ENCODE results near the gene KRT36. TPM values are rescaled to one million over a fixed set of nuclear protein-coding genes. Genes with fewer than 3 reads are reported as not detected.
A peak's percentile ranks its signal among the peaks of the same experiment; 100 is the strongest.

The KRT36 gene
- total RNA-seq, 1 donor from 2014 or later, result not detected

DNA sequence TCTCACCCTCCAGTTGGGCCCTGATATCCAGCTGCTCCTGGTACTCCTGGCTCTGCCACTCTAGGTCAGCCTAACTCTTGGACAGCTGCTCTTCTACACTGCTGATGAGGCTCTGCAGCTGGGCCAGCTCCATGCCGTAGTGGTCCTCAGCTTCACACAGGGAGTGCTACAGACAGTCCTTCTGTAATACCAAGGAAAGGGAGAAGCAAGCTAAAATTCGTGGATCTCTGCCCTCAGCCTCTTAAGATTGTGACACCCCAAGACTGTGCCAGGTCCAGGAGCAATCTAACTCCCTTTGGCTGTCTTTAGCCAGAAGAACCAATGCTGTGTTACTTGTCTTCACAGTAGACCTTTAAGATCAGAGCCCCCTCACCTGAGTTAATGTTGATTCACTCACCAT is 41.2 kb downstream of the KRT36 start:
- H4K20me1 ChIP-seq (ENCODE audit: low read depth), result no peaks in the 10 kb centered on the region
- no peak overlapping the region for H2AFZ ChIP-seq (replicated peaks)
- DNase-seq (ENCODE audit: low spot score), result no peak
- Mint-ChIP-seq H3K4me1 (no peaks in the 10 kb centered on the region), H3K36me3 (no peaks in the 10 kb centered on the region), H3K4me3 (no peak overlapping the region), H3K27ac (peak overlapping the region; percentile 78), H3K9me3 (peaks cover 9% of the 10 kb centered on the region), H3K27me3 (ENCODE audit: insufficient read depth, low read depth) (peaks cover 9% of the 10 kb centered on the region)
- no peak overlapping the region for H3K27ac ChIP-seq
- H3K79me2 ChIP-seq (ENCODE audit: low read depth), result no peaks in the 10 kb centered on the region
- H3K9ac ChIP-seq, result no peak overlapping the region
- H3F3A ChIP-seq (ENCODE audit: low read depth), result no peaks in the 10 kb centered on the region
- no peaks in the 10 kb centered on the region for H3K4me1 ChIP-seq
- no peaks in the 10 kb centered on the region for H3K27me3 ChIP-seq
- no peak overlapping the region for H3K4me3 ChIP-seq
- H3K36me3 ChIP-seq, result no peaks in the 10 kb centered on the region
- no peak overlapping the region for H3K4me2 ChIP-seq
- TF ChIP-seq EZH2phosphoT487 (IDR thresholded peaks at IDR 0.05), result no peak
- no peak for TF ChIP-seq EZH2 (IDR thresholded peaks at IDR 0.05)
- TF ChIP-seq, protein P1, sequence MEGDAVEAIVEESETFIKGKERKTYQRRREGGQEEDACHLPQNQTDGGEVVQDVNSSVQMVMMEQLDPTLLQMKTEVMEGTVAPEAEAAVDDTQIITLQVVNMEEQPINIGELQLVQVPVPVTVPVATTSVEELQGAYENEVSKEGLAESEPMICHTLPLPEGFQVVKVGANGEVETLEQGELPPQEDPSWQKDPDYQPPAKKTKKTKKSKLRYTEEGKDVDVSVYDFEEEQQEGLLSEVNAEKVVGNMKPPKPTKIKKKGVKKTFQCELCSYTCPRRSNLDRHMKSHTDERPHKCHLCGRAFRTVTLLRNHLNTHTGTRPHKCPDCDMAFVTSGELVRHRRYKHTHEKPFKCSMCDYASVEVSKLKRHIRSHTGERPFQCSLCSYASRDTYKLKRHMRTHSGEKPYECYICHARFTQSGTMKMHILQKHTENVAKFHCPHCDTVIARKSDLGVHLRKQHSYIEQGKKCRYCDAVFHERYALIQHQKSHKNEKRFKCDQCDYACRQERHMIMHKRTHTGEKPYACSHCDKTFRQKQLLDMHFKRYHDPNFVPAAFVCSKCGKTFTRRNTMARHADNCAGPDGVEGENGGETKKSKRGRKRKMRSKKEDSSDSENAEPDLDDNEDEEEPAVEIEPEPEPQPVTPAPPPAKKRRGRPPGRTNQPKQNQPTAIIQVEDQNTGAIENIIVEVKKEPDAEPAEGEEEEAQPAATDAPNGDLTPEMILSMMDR (IDR thresholded peaks at IDR 0.05), result no peak
- H3K9me3 ChIP-seq (ENCODE audit: low read depth), result no peaks in the 10 kb centered on the region

- Histone ChIP-seq H3K9me3 (ENCODE audit: low read depth) (no peaks in the 10 kb centered on the region), H4K20me1 (ENCODE audit: low read depth) (no peaks in the 10 kb centered on the region), H3K79me2 (ENCODE audit: low read depth) (no peaks in the 10 kb centered on the region), H3K4me1 (no peaks in the 10 kb centered on the region), H3K36me3 (no peaks in the 10 kb centered on the region), H3K4me2 (no peak overlapping the region), H2AFZ (replicated peaks) (no peak overlapping the region), H3K27me3 (no peaks in the 10 kb centered on the region), H3K27ac (no peak overlapping the region), H3F3A (ENCODE audit: low read depth) (no peaks in the 10 kb centered on the region), H3K4me3 (no peak overlapping the region), H3K9ac (no peak overlapping the region)
- peaks cover 7% of the 10 kb centered on the region for H3K27me3 Mint-ChIP-seq (ENCODE audit: insufficient read depth, low read depth)
- H3K4me1 Mint-ChIP-seq, result no peaks in the 10 kb centered on the region
- TF ChIP-seq EZH2phosphoT487 (IDR thresholded peaks at IDR 0.05) (no peak), EZH2 (IDR thresholded peaks at IDR 0.05) (no peak)
- TF ChIP-seq, protein P1 (IDR thresholded peaks at IDR 0.05), result no peak
- H3K4me3 Mint-ChIP-seq, result no peak overlapping the region
- H3K27ac Mint-ChIP-seq, result no peak overlapping the region
- H3K9me3 Mint-ChIP-seq, result peaks cover 9% of the 10 kb centered on the region
- H3K36me3 Mint-ChIP-seq, result no peaks in the 10 kb centered on the region
- no peak for DNase-seq (ENCODE audit: low spot score)
These were observed 42.9 kb downstream of the KRT36 start for GRCh38 chr17:41446806-41447205.

- Histone ChIP-seq H3K4me2 (no peak overlapping the region), H3K79me2 (ENCODE audit: low read depth) (no peaks in the 10 kb centered on the region), H3F3A (ENCODE audit: low read depth) (no peaks in the 10 kb centered on the region), H3K27ac (no peak overlapping the region), H3K27me3 (no peaks in the 10 kb centered on the region), H3K36me3 (no peaks in the 10 kb centered on the region), H2AFZ (replicated peaks) (no peak overlapping the region), H3K9me3 (ENCODE audit: low read depth) (no peaks in the 10 kb centered on the region), H3K4me1 (no peaks in the 10 kb centered on the region), H3K9ac (no peak overlapping the region), H3K4me3 (no peak overlapping the region), H4K20me1 (ENCODE audit: low read depth) (no peaks in the 10 kb centered on the region)
- Mint-ChIP-seq H3K36me3 (no peaks in the 10 kb centered on the region), H3K9me3 (peaks cover 4% of the 10 kb centered on the region), H3K4me1 (no peaks in the 10 kb centered on the region), H3K27me3 (ENCODE audit: insufficient read depth, low read depth) (peaks cover 3% of the 10 kb centered on the region), H3K27ac (no peak overlapping the region), H3K4me3 (no peak overlapping the region)
- no peak for DNase-seq (ENCODE audit: low spot score)
- TF ChIP-seq EZH2 (IDR thresholded peaks at IDR 0.05) (no peak), EZH2phosphoT487 (IDR thresholded peaks at IDR 0.05) (no peak)
- TF ChIP-seq, protein P1 (IDR thresholded peaks at IDR 0.05), result no peak
These were observed 45.1 kb downstream of the KRT36 start for GRCh38 chr17:41444640-41445039.

All from neural progenitor cell (in vitro differentiated cells).